ENCODE results near the gene AWAT2. TPM values are rescaled to one million over a fixed set of nuclear protein-coding genes. Genes with fewer than 3 reads are reported as not detected.
A peak's percentile ranks its signal among the peaks of the same experiment; 100 is the strongest.

AWAT2 gene
- total RNA-seq, 1 donor, result not detected

GRCh38 chrX:70088751-70089150 lies 39.0 kb upstream of the AWAT2 start:
- Histone ChIP-seq H3K4me1 (ENCODE audit: insufficient read depth, low read length) (peaks cover 3% of the 10 kb centered on the region), H3K27ac (ENCODE audit: low read depth, low read length) (no peak overlapping the region), H3K9me3 (ENCODE audit: low read depth, low read length) (no peaks in the 10 kb centered on the region), H3K79me2 (ENCODE audit: insufficient read depth, low read length) (no peaks in the 10 kb centered on the region), H2AFZ (ENCODE audit: low read length) (no peak overlapping the region), H4K20me1 (ENCODE audit: insufficient read depth, low read length) (peaks cover 3% of the 10 kb centered on the region), H3K4me2 (ENCODE audit: insufficient read depth, low read length) (no peak overlapping the region), H3K27me3 (ENCODE audit: insufficient read depth, low read length) (no peaks in the 10 kb centered on the region), H3K4me3 (ENCODE audit: insufficient read depth, low read length) (no peak overlapping the region), H3K36me3 (ENCODE audit: insufficient read depth, low read length) (no peaks in the 10 kb centered on the region)
- TF ChIP-seq CTCF (IDR thresholded peaks at IDR 0.05; ENCODE audit: extremely low read depth, low read depth, low read length), result no peak
- no peak for DNase-seq (ENCODE audit: insufficient read length, low spot score, missing footprints)

DNA sequence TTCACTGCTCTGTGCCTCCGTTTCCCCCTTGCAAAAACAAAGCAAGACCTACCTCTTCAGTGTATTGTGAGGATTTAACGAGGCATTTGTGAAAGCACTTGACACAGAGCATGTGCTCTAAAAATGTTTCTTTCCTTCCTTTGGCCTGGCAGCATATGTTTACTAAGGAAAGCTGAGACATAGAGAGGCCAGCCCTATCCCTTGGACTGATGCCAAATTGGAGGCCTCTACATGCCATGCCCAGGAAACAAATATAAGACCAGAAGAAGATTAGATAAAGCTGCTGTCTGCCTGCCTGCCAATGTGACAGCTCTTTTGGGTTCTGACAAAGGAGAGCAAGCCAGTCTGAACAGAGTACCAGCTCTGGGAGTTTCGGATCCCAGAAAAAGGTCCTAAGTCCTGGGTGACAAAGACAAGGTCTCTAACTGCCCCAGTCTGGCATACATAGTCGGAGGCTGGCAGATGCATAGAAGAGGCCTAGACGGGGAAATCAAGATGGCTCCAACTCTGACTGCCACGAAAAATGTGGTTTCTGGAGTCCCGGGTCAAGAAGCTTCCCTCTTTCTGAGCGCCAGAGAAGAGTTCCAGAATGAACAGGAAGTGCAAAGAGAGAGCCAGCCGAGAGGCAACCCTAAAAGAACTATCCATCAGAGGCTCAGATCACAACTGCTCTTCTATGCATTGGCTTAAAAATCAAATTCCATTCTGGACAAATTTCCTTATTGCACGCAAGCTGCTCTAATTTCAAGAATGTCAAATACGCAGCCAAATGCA lies 38.3 kb upstream of the AWAT2 start:
- peaks cover 3% of the 10 kb centered on the region for H3K4me1 ChIP-seq (ENCODE audit: insufficient read depth, low read length)
- peaks cover 3% of the 10 kb centered on the region for H4K20me1 ChIP-seq (ENCODE audit: insufficient read depth, low read length)
- DNase-seq (ENCODE audit: insufficient read length, low spot score, missing footprints), result no peak
- no peak overlapping the region for H3K27ac ChIP-seq (ENCODE audit: low read depth, low read length)
- no peaks in the 10 kb centered on the region for H3K36me3 ChIP-seq (ENCODE audit: insufficient read depth, low read length)
- H3K79me2 ChIP-seq (ENCODE audit: insufficient read depth, low read length), result no peaks in the 10 kb centered on the region
- H3K4me2 ChIP-seq (ENCODE audit: insufficient read depth, low read length), result no peak overlapping the region
- no peaks in the 10 kb centered on the region for H3K9me3 ChIP-seq (ENCODE audit: low read depth, low read length)
- no peak overlapping the region for H3K4me3 ChIP-seq (ENCODE audit: insufficient read depth, low read length)
- no peak for TF ChIP-seq CTCF (IDR thresholded peaks at IDR 0.05; ENCODE audit: extremely low read depth, low read depth, low read length)
- H2AFZ ChIP-seq (ENCODE audit: low read length), result peak overlapping the region; percentile 53
- H3K27me3 ChIP-seq (ENCODE audit: insufficient read depth, low read length), result no peaks in the 10 kb centered on the region

GRCh38 chrX:70084592-70085240 lies 35.0 kb upstream of the AWAT2 start:
- H3K36me3 ChIP-seq (ENCODE audit: insufficient read depth, low read length), result no peaks in the 10 kb centered on the region
- no peak overlapping the region for H3K4me2 ChIP-seq (ENCODE audit: insufficient read depth, low read length)
- peaks cover 3% of the 10 kb centered on the region for H4K20me1 ChIP-seq (ENCODE audit: insufficient read depth, low read length)
- no peak for DNase-seq (ENCODE audit: insufficient read length, low spot score, missing footprints)
- no peak for TF ChIP-seq CTCF (IDR thresholded peaks at IDR 0.05; ENCODE audit: extremely low read depth, low read depth, low read length)
- H3K27me3 ChIP-seq (ENCODE audit: insufficient read depth, low read length), result peaks cover 11% of the 10 kb centered on the region
- H3K27ac ChIP-seq (ENCODE audit: low read depth, low read length), result no peak overlapping the region
- H3K4me3 ChIP-seq (ENCODE audit: insufficient read depth, low read length), result no peak overlapping the region
- no peak overlapping the region for H2AFZ ChIP-seq (ENCODE audit: low read length)
- no peaks in the 10 kb centered on the region for H3K9me3 ChIP-seq (ENCODE audit: low read depth, low read length)
- peaks cover 3% of the 10 kb centered on the region for H3K4me1 ChIP-seq (ENCODE audit: insufficient read depth, low read length)
- no peaks in the 10 kb centered on the region for H3K79me2 ChIP-seq (ENCODE audit: insufficient read depth, low read length)

DNA sequence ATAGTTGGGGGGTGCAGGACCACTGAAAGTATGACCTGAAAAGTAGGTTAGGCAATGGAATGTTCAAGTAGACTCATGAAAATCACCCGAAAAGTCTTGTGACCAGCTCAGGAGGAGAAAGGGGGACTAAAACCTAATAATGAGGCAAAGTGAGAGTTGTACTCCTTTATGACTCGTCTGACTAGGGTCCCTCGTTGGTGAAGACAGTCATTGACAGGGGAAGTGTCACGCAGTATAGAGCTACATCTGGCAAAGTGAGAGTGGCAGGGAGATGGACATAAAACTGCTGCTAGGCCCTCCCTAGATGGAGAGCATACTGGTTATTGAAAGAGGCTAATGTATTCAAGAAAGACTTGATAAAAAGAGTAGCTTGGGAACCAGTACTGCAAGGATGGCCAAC lies 33.0 kb upstream of the AWAT2 start:
- Histone ChIP-seq H4K20me1 (ENCODE audit: insufficient read depth, low read length) (no peaks in the 10 kb centered on the region), H3K9me3 (ENCODE audit: low read depth, low read length) (no peaks in the 10 kb centered on the region), H3K27me3 (ENCODE audit: insufficient read depth, low read length) (peaks cover 11% of the 10 kb centered on the region), H3K79me2 (ENCODE audit: insufficient read depth, low read length) (no peaks in the 10 kb centered on the region), H3K4me3 (ENCODE audit: insufficient read depth, low read length) (no peak overlapping the region), H3K27ac (ENCODE audit: low read depth, low read length) (no peak overlapping the region), H3K4me2 (ENCODE audit: insufficient read depth, low read length) (no peak overlapping the region), H2AFZ (ENCODE audit: low read length) (no peak overlapping the region), H3K4me1 (ENCODE audit: insufficient read depth, low read length) (peaks cover 2% of the 10 kb centered on the region), H3K36me3 (ENCODE audit: insufficient read depth, low read length) (no peaks in the 10 kb centered on the region)
- no peak for DNase-seq (ENCODE audit: insufficient read length, low spot score, missing footprints)
- no peak for TF ChIP-seq CTCF (IDR thresholded peaks at IDR 0.05; ENCODE audit: extremely low read depth, low read depth, low read length)
